Measurements from ENCODE around the gene PFN1. TPM values are rescaled to one million over a fixed set of nuclear protein-coding genes. Genes with fewer than 3 reads are reported as not detected.

Gene PFN1
- total and polyA plus RNA-seq, 9 of the 15 experiments (the other 6 are each of a cell fraction or from before 2014, with no cell fraction given): 60.5 to 1,479 (median 456) TPM

GRCh38 chr17:4956493-4957061, 8.2 kb upstream of the PFN1 start (continued):
- TF ChIP-seq ZNF384 (IDR thresholded peaks at IDR 0.05; ENCODE audit: low read depth, low read length): no peak
- no peak for TF ChIP-seq GATA2 (CRISPR knock-in tag; IDR thresholded peaks at IDR 0.05)
- TF ChIP-seq FOXA1 (IDR thresholded peaks at IDR 0.05; ENCODE audit: borderline replicate concordance): no peak
- no peak for TF ChIP-seq ZNF431 (CRISPR knock-in tag; IDR thresholded peaks at IDR 0.05)
- no peak for TF ChIP-seq DNMT1 (IDR thresholded peaks at IDR 0.05)
- TF ChIP-seq ZBTB9 (CRISPR knock-in tag; IDR thresholded peaks at IDR 0.05): no peak
- no peak for TF ChIP-seq TRIM28 (IDR thresholded peaks at IDR 0.05)
- peak; percentile 65 for TF ChIP-seq PRDM10 (IDR thresholded peaks at IDR 0.05; ENCODE audit: partially characterized antibody)
- TF ChIP-seq ZBTB5 (IDR thresholded peaks at IDR 0.05): no peak
- TF ChIP-seq PHF21A (IDR thresholded peaks at IDR 0.05; ENCODE audit: borderline replicate concordance, low read depth): no peak
